Jurkat, Clone E6-1 (cell line): ENCODE measurements around the gene HERPUD1. TPM values are rescaled to one million over a fixed set of nuclear protein-coding genes. Genes with fewer than 3 reads are reported as not detected.
"Not testable (repeated sequence)": the region's sequence is repeated elsewhere in the genome, so short reads cannot be mapped to it uniquely, and the experiment has no call there.

Experiments
- DNase-seq: peaks from one replicate; pipeline ENCODE4 v3.0.0-alpha.2; 2011; ENCODE audit warnings: low read depth, low spot score
- H3K4me3 ChIP-seq: 2 replicates; pipeline ENCODE4 v1.5.1; 2011; ENCODE audit warnings: mild to moderate bottlenecking, low read length, control low read depth, moderate library complexity
- polyA plus RNA-seq: library from polyadenylated mRNA; unstranded; fragments of >200 nt; gene quantifications from one replicate; pipeline ENCODE4 v1.2.1, GENCODE V29; 2012; ENCODE audit warnings: missing spikeins; ENCODE audit not compliant: insufficient read length, insufficient read depth

HERPUD1 gene, protein sequence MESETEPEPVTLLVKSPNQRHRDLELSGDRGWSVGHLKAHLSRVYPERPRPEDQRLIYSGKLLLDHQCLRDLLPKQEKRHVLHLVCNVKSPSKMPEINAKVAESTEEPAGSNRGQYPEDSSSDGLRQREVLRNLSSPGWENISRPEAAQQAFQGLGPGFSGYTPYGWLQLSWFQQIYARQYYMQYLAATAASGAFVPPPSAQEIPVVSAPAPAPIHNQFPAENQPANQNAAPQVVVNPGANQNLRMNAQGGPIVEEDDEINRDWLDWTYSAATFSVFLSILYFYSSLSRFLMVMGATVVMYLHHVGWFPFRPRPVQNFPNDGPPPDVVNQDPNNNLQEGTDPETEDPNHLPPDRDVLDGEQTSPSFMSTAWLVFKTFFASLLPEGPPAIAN
- polyA plus RNA-seq = 60.5 TPM

DNA sequence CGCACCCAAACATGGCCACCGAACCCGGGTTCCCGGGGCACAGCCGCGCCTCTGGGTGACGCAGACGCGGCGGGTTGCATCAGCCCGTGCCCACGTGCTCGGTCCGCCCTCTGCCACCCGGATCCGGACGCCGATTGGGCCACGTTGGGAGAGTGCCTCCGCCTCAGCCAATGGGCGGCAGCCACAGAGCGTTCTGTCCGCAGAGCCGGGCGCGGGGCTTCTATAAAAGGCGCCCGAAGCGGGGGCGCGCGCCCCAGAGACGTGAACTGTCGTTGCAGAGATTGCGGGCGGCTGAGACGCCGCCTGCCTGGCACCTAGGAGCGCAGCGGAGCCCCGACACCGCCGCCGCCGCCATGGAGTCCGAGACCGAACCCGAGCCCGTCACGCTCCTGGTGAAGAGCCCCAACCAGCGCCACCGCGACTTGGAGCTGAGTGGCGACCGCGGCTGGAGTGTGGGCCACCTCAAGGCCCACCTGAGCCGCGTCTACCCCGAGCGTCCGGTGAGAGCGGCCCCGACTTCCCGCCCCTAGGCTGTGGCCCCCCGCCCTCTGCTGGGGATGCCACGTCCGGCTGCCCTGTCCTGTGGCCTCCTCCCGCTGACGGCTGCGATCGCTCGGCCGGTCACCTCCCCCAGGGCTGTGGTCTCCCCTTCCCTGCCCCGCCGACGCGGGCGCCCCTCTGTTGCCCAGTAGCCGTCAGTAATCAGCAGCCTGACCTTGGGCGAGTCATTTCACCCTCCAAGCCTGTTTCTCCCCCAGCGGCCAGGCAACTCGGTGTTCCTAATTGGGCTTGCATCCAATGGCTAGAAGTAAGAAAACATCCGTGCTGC lies at the start of gene HERPUD1:
Gene HERPUD1, plus strand, starts transcription at position 251 of the 829 bp plus-strand sequence. Its CDS starts 103 bp downstream, at position 354.
- H3K4me3 ChIP-seq = peak within 1 kb of the TSS; percentile 95
- DNase-seq = peak; percentile 96

- H3K4me3 ChIP-seq = no peak overlapping the region
- DNase-seq = no peak
Observed at GRCh38 chr16:56883586-56883985, 48.4 kb upstream of the HERPUD1 start.

GRCh38 chr16:56884026-56884582 lies 47.8 kb upstream of the HERPUD1 start:
- H3K4me3 ChIP-seq = no peak overlapping the region
- no peak for DNase-seq

GRCh38 chr16:56884929-56885328 lies 47.0 kb upstream of the HERPUD1 start:
- DNase-seq, H3K4me3 ChIP-seq: not testable (repeated sequence)

GRCh38 chr16:56885446-56886162 lies 46.3 kb upstream of the HERPUD1 start:
- no peak overlapping the region for H3K4me3 ChIP-seq
- no peak for DNase-seq

DNA sequence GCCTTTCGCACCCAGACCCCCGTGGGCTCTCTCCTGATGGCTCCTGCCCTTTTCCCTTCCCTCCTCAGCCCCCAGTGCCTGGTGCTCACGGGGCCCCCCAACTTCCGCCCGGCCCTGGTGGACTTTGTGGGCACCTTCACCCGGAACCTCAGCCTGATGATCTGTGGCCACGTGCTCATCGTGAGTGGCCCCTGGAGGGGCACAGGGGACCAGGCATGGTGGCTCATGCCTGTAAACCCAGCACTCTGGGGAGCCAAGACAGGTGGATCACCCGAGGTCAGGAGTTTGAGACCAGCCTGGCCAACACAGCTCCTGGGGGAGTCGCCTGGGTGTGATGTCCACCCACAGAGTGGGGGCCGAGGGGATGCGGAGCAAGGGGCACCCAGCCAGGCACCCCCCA lies 45.6 kb upstream of the HERPUD1 start:
- DNase-seq = no peak
- no peak overlapping the region for H3K4me3 ChIP-seq

- H3K4me3 ChIP-seq = no peak overlapping the region
- no peak for DNase-seq
Observed at GRCh38 chr16:56886826-56887225, 45.1 kb upstream of the HERPUD1 start.

DNA sequence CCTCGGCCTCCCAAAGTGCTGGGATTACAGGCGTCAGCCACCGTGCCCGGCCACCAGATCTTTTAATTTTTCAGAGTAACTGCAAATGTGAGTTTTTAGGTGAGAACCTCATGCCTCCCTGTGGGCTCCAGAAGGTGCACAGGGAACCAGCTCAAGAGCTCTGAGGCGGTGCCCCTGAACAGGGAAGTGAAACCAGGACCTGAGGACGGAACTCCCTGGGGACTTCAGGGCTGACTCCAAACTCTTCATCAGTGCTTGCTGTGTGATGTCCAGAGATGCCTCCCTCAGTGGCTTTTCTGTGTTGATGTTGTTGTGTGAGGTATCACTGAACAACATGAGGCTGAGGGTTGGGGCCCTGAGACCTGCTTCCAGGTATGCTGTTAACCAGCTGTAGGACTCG lies 43.1 kb upstream of the HERPUD1 start:
- H3K4me3 ChIP-seq = no peak overlapping the region
- DNase-seq = no peak

DNA sequence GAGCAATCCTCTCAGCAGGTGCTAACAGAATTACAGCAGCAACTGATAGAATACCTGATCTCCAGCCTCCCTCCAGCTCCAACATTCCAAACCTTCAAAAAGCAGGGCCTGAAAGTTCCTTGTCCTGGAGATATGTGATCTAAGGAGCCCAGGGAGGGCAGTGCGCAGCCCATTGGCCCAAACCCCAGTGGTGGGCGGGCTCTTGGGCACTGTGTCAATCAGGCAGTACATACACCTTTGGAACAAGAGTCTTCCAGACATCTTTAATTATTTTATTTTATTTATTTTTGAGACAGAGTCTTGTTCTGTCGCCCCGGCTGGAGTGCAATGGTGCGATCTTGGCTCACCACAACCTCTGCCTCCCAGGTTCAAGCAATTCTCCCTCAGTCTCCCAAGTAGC lies 42.7 kb upstream of the HERPUD1 start:
- DNase-seq = no peak
- H3K4me3 ChIP-seq = no peak overlapping the region

GRCh38 chr16:56891685-56892084 lies 40.3 kb upstream of the HERPUD1 start:
- no peak overlapping the region for H3K4me3 ChIP-seq
- no peak for DNase-seq

DNA sequence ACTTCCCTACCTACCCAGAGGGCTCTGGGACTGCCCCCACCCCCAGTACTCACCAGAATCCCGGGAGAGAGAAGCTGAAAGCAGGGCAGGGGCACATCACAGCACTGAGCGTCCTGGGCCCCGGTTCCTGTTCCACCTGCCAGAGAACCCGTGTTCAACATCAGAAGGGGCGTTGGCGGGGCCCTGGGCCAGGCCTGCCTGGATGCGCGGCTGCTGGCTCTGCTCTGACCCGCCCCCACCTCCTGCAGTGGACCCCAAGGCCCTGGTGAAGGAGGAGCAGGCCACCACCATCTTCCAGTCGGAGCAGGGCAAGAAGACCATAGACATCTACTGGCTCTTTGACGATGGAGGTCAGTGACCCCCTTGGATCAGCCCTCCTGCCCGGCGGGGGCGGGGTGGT lies 39.2 kb upstream of the HERPUD1 start:
- no peak overlapping the region for H3K4me3 ChIP-seq
- no peak for DNase-seq

DNA sequence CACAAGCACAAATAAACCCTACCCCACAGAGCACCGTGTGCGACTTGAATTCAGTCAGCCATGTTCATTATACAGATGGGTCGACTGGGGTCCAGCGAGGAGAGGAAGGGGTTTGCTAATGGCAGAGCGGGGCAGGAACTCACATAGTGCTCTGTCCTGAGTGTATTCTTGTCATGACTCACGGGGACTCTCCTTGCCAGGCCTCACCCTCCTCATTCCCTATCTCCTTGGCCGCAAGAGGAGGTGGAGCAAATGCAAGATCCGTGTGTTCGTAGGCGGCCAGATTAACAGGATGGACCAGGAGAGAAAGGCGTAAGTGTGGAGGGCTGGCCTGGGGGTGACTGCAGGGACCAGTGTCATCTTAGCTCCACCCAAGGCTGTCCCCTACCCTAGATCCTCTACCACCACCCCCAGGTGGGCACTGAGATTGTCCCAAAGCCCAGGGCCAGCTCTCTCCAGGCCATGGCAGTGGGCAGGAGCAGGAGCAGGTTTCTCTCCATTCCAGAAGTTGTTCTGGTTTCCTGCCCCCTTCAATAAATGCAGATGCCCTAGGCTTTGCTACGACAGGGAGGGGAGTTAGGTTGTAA lies 37.5 kb upstream of the HERPUD1 start:
- DNase-seq = no peak
- no peak overlapping the region for H3K4me3 ChIP-seq

- H3K4me3 ChIP-seq = no peak overlapping the region
Observed at GRCh38 chr16:56895813-56896212, 36.1 kb upstream of the HERPUD1 start.

DNA sequence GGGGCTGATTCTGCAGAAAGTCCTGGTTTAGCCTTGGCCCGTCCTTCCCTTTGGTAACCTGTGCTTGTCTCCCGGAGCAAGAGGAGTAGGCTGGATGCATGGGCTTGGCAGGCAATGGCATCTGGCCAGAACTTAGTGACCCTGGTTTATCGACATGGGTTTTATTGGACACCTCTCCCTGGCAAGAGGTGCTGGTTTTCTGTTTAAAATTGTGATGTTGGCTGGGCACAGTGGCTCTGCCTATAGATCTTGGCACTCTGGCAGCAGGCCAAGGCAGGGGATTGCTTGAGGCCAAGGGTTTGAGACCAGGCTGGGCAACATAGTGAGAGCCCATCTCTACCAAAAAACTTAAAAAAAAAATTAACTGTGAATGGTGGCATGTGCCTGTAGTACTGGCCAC lies 35.7 kb upstream of the HERPUD1 start:
- no peak for DNase-seq
- H3K4me3 ChIP-seq = no peak overlapping the region

More at GRCh38 chr16:56895813-56896212, 36.1 kb upstream of the HERPUD1 start:
- DNase-seq = no peak

DNA sequence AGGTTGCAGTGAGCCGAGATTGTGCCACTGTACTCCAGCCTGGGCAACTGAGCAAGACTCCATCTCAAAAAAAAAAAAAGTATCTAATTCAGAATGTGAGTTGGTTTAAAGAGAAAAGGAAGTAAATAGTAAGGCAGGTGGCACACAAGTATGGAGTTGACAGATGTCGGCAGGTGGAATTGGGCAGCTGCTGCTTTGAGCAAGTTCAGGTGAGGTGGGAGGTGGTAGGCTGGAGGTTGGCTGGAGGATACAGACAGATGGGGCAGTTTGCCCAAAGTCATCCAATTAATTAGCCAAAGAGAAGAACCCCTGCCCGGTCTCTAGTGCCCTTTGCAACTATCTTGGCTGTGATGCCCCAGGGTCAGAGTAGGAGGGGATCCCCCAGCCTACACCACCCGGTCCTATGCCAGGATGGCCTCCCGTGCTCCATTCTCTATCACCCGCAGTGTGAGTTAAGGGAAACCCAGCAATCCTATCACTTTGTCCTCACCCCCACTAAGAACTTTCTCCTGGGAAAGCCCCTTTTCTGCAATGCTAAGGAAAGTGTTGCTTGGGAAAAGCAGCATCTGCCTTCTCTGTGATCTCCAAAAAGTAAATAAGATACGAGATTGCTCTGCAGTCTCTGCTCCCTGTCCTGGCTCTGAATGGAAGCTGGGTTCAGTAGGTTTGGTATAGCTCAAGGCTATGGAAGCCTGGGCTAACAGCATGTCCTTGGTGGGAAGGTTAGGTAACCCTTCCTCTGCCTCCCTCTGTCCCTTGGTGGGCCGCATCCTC lies 34.7 kb upstream of the HERPUD1 start:
- no peak for DNase-seq
- H3K4me3 ChIP-seq = no peak overlapping the region

GRCh38 chr16:56898847-56899246 lies 33.1 kb upstream of the HERPUD1 start:
- no peak overlapping the region for H3K4me3 ChIP-seq
- peak; percentile 62 for DNase-seq

GRCh38 chr16:56903866-56904265 lies 28.1 kb upstream of the HERPUD1 start:
- no peak for DNase-seq
- H3K4me3 ChIP-seq = no peak overlapping the region

GRCh38 chr16:56907401-56907800 lies 24.5 kb upstream of the HERPUD1 start:
- no peak for DNase-seq
- no peak overlapping the region for H3K4me3 ChIP-seq
